Psoas muscle (tissue), 8 donors: ENCODE results near the gene MRPL43. TPM values are rescaled to one million over a fixed set of nuclear protein-coding genes. Genes with fewer than 3 reads are reported as not detected.
A peak's percentile ranks its signal among the peaks of the same experiment; 100 is the strongest.

Experiments
- ATAC-seq, 4 donors: fragments of 200-7000 bp; cut with Tn5 transposase; one replicate each; pipeline ENCODE4 v1.9.1; 2020; ENCODE audit warnings: moderate library complexity in 3 of 4, mild to moderate bottlenecking in 2 of 4
- DNase-seq, 2 donors: peaks; one replicate each; pipeline ENCODE4 v3.0.0-alpha.2; 2020
- H3K27ac ChIP-seq: fragments of 200-600 bp; one replicate; pipeline ENCODE4 v1.8.0; 2022
- H3K27me3 ChIP-seq, 3 donors: fragments of 200-600 bp in 1 of 3; one replicate each; pipeline versions ENCODE4 v1.6.1 to v1.8.0; 2013 to 2022; ENCODE audit warnings: low read length in 2 of 3, mild to moderate bottlenecking in 2 of 3, moderate library complexity in 1 of 3; ENCODE audit not compliant: insufficient read depth in 3 of 3
- H3K36me3 ChIP-seq, 2 donors: fragments of 200-600 bp in 1 of 2; one replicate each; pipeline versions ENCODE4 v1.6.1 to v1.8.0; 2013 to 2022; ENCODE audit warnings: low read depth in 1 of 2, mild to moderate bottlenecking in 1 of 2, moderate library complexity in 1 of 2; ENCODE audit not compliant: insufficient read depth in 1 of 2
- H3K4me1 ChIP-seq: fragments of 200-600 bp; one replicate; pipeline ENCODE4 v1.8.0; 2022
- H3K4me3 ChIP-seq: fragments of 200-600 bp; one replicate; pipeline ENCODE4 v1.8.0; 2022; ENCODE audit warnings: mild to moderate bottlenecking
- H3K9me3 ChIP-seq: fragments of 200-600 bp; one replicate; pipeline ENCODE4 v1.8.0; 2022
- CTCF ChIP-seq: fragments of 200-600 bp; IDR thresholded peaks from one replicate; pipeline ENCODE4 v1.8.0; 2022; ENCODE audit warnings: antibody characterized with exemption
- WGBS, 3 donors: extraction: QIAGEN DNeasy Blood & Tissue Kit; methylation state at CpG; one replicate each; pipeline versions ENCODE4 v1.1.6 to v1.1.7; 2013; 5-methylcytosine and 5-hydroxymethylcytosine counted together
- intact Hi-C, 2 donors: fragments of 100-400 bp; cut with DNase I; formaldehyde crosslinking; loops; one replicate each; pipeline versions ENCODE4 v1.11.0 to v1.14.2; 2022
- polyA plus RNA-seq, 3 donors: library from polyadenylated mRNA; stranded (reverse); fragments of 200-250 nt; gene quantifications; one replicate each; pipeline ENCODE4 v1.2.3, GENCODE V29; 2013
- total RNA-seq, 4 donors: library from RNA; stranded (reverse); fragmentation: NEBNext Ultra II Directional in 2 of 4; extraction: Animal tissue kit (Norgen Biotek cat#: 25700) in 2 of 4; gene quantifications; one replicate each; pipeline versions ENCODE4 v1.2.1 to v1.2.4, GENCODE V29; 2021 to 2023
- donor health status: healthy with polysubstance abuse.
- donor health status: DM: no; HTN: no; CAD: no; lungs with moderate emphysema.
- donor health status: Bipolar disorder and iron deficiency.
- donor health status: healthy.
- donor health status: DM: yes; HTN: yes; CAD: no.
- donor health status: DM: no; HTN: no; CAD: no.
- donor health status: DM: no; HTN: no; CAD: no.
- donor health status: DM: yes; HTN: yes; CAD: no.

MRPL43 gene
- total and polyA plus RNA-seq, 7 donors = 56.6 to 159 (median 90.1) TPM

- no peaks in the 10 kb centered on the region for H3K9me3 ChIP-seq
- 17 to 20% (median 18%) methylated on average over 15 to 17 of the region's 17 CpGs for WGBS, 3 donors
- peaks cover 31% of the 10 kb centered on the region for H3K4me1 ChIP-seq
- H3K27ac ChIP-seq = peak overlapping the region; percentile 80
- peaks cover 0 to 74% of the 10 kb centered on the region in 2 donors for H3K36me3 ChIP-seq
- peak overlapping the region; percentile 76 for H3K4me3 ChIP-seq
- ATAC-seq (no peak), DNase-seq (peak in 1 of 2 donors; percentile 53)
- TF ChIP-seq CTCF = no peak
- no peaks in the 10 kb centered on the region for H3K27me3 ChIP-seq
- intact Hi-C loops = no loop called here
Measured at GRCh38 chr10:100986623-100986951, 710 bp downstream of the MRPL43 start.

- no peak for TF ChIP-seq CTCF
- Histone ChIP-seq H3K9me3 (no peaks in the 10 kb centered on the region), H3K27ac (no peak overlapping the region), H3K4me3 (no peak overlapping the region), H3K27me3 (no peaks in the 10 kb centered on the region), H3K36me3 (peaks cover 0 to 74% of the 10 kb centered on the region in 2 donors), H3K4me1 (peaks cover 30% of the 10 kb centered on the region)
- intact Hi-C loops = no loop called here
- DNase-seq (peak in 1 of 2 donors; percentile 26), ATAC-seq (no peak)
- WGBS, 3 donors = 52 to 67% (median 60%) methylated on average over 5 of the region's 5 CpGs
Measured at GRCh38 chr10:100985336-100985735, 2.0 kb downstream of the MRPL43 start.

GRCh38 chr10:100984672-100985177 is 2.6 kb downstream of the MRPL43 start:
- Histone ChIP-seq H3K27ac (no peak overlapping the region), H3K4me1 (peaks cover 24% of the 10 kb centered on the region), H3K36me3 (peaks cover 0 to 74% of the 10 kb centered on the region in 2 donors), H3K27me3 (no peaks in the 10 kb centered on the region), H3K4me3 (no peak overlapping the region), H3K9me3 (no peaks in the 10 kb centered on the region)
- TF ChIP-seq CTCF = no peak
- WGBS, 3 donors = 61 to 79% (median 62%) methylated on average over 2 of the region's 2 CpGs
- ATAC-seq (no peak), DNase-seq (peak in 1 of 2 donors; percentile 31)
- intact Hi-C loops = no loop called here

GRCh38 chr10:100983868-100984671 is 3.2 kb downstream of the MRPL43 start:
- intact Hi-C loops = no loop called here
- no peak for ATAC-seq
- peak in 1 of 2 donors; percentile 28 for DNase-seq
- TF ChIP-seq CTCF = no peak
- no peak overlapping the region for H3K27ac ChIP-seq
- peaks cover 20% of the 10 kb centered on the region for H3K4me1 ChIP-seq
- 68 to 81% (median 80%) methylated on average over 13 of the region's 13 CpGs for WGBS, 3 donors
- no peaks in the 10 kb centered on the region for H3K9me3 ChIP-seq
- no peak overlapping the region for H3K4me3 ChIP-seq
- H3K27me3 ChIP-seq = no peaks in the 10 kb centered on the region
- H3K36me3 ChIP-seq = peaks cover 0 to 74% of the 10 kb centered on the region in 2 donors
